ENCODE results near the gene ADSS1. TPM values are rescaled to one million over a fixed set of nuclear protein-coding genes. Genes with fewer than 3 reads are reported as not detected.

The ADSS1 gene
- total and polyA plus RNA-seq, 4 donors = 5.3 to 9.3 (median 7.1) TPM

DNA sequence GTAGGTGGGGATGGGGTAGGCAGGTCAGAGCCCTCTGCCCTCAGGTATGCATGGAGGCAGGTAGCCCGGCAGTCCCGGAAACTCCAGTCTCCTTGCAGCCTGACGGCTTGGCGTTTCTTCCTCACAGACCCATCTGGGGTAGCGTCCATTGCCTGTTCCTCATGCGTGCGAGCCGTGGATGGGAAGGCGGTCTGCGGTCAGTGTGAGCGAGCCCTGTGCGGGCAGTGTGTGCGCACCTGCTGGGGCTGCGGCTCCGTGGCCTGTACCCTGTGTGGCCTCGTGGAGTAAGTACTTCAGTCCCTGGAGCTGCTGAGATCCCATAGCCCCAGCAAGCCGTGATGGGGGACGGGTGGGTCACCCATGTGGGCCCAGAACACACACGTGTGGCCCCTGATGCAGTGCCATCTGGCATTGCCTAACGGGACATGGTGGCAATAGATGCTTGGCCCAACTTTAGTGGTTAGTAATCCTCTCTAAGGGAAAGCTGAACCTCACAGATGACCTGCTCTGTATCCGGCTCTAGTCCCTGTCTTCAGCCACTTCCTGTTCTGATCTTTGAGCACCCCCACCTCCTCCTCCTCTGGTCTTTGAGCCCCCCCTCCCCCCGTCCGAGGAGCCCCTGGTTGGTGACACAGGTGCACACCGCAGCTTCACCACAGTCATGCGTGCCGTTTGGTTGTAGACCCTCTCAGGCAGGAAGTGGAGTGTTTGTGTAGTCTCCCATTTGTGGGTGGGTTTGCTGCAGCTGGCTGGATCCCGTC lies 32.6 kb downstream of the ADSS1 start:
- Histone ChIP-seq H3K4me3 (no peak overlapping the region), H3K9me3 (ENCODE audit: control insufficient read depth in 4 of 4, insufficient read depth in 3 of 4, low read length in 3 of 4) (no peaks in the 10 kb centered on the region), H3K9ac (ENCODE audit: insufficient read depth in 1 of 2, low read length in 2 of 2) (no peak overlapping the region), H3K4me1 (ENCODE audit: control insufficient read depth in 5 of 5, insufficient read depth in 5 of 5, low read length in 5 of 5) (peaks cover 0 to 21% (median 9%) of the 10 kb centered on the region in 5 donors), H3K27me3 (ENCODE audit: control insufficient read depth in 3 of 3, insufficient read depth in 3 of 3, low read length in 2 of 3) (no peaks in the 10 kb centered on the region), H3K36me3 (ENCODE audit: control insufficient read depth in 4 of 4, insufficient read depth in 4 of 4, low read length in 4 of 4) (peaks cover 0 to 50% (median 31%) of the 10 kb centered on the region in 4 donors), H3K27ac (ENCODE audit: low read depth in 1 of 2, low read length in 1 of 2) (no peak overlapping the region)
- WGBS, 2 donors = 82 to 83% methylated on average over 27 of the region's 27 CpGs
- no peak for ATAC-seq (ENCODE audit: insufficient read depth, low FRiP score)
- no peak for DNase-seq
- no peak for TF ChIP-seq CTCF (IDR thresholded peaks at IDR 0.05; ENCODE audit: control extremely low read depth, extremely low read depth)

DNA sequence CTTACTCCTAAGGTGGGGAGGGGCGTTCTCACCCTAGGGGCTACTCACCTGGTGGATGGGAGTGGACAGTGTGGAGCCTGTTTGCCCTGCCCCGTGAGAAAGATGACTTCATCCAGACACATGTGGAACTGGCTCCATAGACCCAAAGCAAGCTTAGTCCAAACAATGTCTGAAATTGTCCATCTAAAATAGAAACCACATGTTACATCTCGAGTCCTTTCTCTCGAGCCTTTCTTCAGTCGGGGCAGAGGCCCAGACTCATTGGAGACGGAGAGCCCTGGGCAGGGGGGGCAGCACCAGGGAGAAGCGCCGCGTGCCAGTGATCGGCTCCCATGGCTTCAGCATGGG lies 33.2 kb downstream of the ADSS1 start:
- ATAC-seq (ENCODE audit: insufficient read depth, low FRiP score) = no peak
- no peak for DNase-seq
- no peak overlapping the region for H3K4me3 ChIP-seq
- no peak for TF ChIP-seq CTCF (IDR thresholded peaks at IDR 0.05; ENCODE audit: control extremely low read depth, extremely low read depth)
- H3K9me3 ChIP-seq (ENCODE audit: control insufficient read depth in 4 of 4, insufficient read depth in 3 of 4, low read length in 3 of 4) = no peaks in the 10 kb centered on the region
- H3K9ac ChIP-seq (ENCODE audit: insufficient read depth in 1 of 2, low read length in 2 of 2) = no peak overlapping the region
- WGBS, 2 donors = 90 to 92% methylated on average over 10 of the region's 10 CpGs
- H3K4me1 ChIP-seq (ENCODE audit: control insufficient read depth in 5 of 5, insufficient read depth in 5 of 5, low read length in 5 of 5) = peaks cover 0 to 18% (median 7%) of the 10 kb centered on the region in 5 donors
- H3K36me3 ChIP-seq (ENCODE audit: control insufficient read depth in 4 of 4, insufficient read depth in 4 of 4, low read length in 4 of 4) = peaks cover 0 to 50% (median 31%) of the 10 kb centered on the region in 4 donors
- H3K27ac ChIP-seq (ENCODE audit: low read depth in 1 of 2, low read length in 1 of 2) = no peak overlapping the region
- no peaks in the 10 kb centered on the region for H3K27me3 ChIP-seq (ENCODE audit: control insufficient read depth in 3 of 3, insufficient read depth in 3 of 3, low read length in 2 of 3)

DNA sequence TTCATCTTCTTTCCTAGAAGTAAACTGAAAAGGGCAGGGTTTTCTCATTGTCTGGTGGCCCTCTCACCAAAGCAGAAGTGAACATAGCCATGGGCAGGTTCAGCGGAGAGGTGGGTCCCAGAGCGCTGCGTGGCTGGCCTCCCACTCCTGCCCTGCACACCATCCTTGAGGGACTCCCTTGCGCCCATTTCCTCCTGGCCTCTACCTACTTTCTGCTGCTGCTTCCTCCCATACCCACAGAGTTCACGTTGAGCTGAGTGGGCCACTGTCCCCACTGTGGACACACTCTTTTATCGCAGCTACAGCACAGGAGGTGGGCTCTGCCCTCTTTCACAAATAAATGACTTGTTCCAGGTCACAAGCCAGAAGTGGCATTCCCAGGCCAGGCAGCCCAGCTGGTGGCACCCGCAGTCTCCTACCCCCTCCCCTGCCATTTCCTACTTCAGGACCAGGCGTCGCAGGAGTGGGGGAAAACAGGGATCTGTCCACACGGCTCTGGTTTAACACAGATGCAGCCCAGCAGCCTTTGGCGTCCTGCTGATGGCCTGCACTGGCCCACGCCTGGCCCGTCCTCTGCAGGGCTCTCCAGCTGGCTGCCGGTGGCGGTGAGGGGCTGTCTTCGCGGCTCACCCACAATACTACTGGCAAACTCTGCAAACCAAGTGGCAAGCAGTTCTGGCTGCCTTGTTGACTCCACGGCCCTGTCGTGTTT lies 33.8 kb downstream of the ADSS1 start:
- ATAC-seq (ENCODE audit: insufficient read depth, low FRiP score) (no peak), DNase-seq (no peak)
- peaks cover 0 to 15% (median 6%) of the 10 kb centered on the region in 5 donors for H3K4me1 ChIP-seq (ENCODE audit: control insufficient read depth in 5 of 5, insufficient read depth in 5 of 5, low read length in 5 of 5)
- no peak overlapping the region for H3K27ac ChIP-seq (ENCODE audit: low read depth in 1 of 2, low read length in 1 of 2)
- no peaks in the 10 kb centered on the region for H3K27me3 ChIP-seq (ENCODE audit: control insufficient read depth in 3 of 3, insufficient read depth in 3 of 3, low read length in 2 of 3)
- no peak for TF ChIP-seq CTCF (IDR thresholded peaks at IDR 0.05; ENCODE audit: control extremely low read depth, extremely low read depth)
- H3K4me3 ChIP-seq = no peak overlapping the region
- peaks cover 0 to 50% (median 31%) of the 10 kb centered on the region in 4 donors for H3K36me3 ChIP-seq (ENCODE audit: control insufficient read depth in 4 of 4, insufficient read depth in 4 of 4, low read length in 4 of 4)
- WGBS, 2 donors = 93 to 95% methylated on average over 19 of the region's 19 CpGs
- H3K9ac ChIP-seq (ENCODE audit: insufficient read depth in 1 of 2, low read length in 2 of 2) = no peak overlapping the region
- no peaks in the 10 kb centered on the region for H3K9me3 ChIP-seq (ENCODE audit: control insufficient read depth in 4 of 4, insufficient read depth in 3 of 4, low read length in 3 of 4)

Data from lung (tissue), 12 donors.